NCI-H2029 (cell line): ENCODE measurements around the gene FBXL19.
"Not testable (repeated sequence)": the region's sequence is repeated elsewhere in the genome, so short reads cannot be mapped to it uniquely, and the experiment has no call there.

Experiments
- DNase-seq: peaks from one replicate; lab custom pipeline; 2025; lab: John Stamatoyannopoulos, UW

Gene FBXL19, protein sequence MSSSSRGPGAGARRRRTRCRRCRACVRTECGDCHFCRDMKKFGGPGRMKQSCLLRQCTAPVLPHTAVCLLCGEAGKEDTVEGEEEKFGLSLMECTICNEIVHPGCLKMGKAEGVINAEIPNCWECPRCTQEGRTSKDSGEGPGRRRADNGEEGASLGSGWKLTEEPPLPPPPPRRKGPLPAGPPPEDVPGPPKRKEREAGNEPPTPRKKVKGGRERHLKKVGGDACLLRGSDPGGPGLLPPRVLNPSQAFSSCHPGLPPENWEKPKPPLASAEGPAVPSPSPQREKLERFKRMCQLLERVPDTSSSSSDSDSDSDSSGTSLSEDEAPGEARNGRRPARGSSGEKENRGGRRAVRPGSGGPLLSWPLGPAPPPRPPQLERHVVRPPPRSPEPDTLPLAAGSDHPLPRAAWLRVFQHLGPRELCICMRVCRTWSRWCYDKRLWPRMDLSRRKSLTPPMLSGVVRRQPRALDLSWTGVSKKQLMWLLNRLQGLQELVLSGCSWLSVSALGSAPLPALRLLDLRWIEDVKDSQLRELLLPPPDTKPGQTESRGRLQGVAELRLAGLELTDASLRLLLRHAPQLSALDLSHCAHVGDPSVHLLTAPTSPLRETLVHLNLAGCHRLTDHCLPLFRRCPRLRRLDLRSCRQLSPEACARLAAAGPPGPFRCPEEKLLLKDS

DNA sequence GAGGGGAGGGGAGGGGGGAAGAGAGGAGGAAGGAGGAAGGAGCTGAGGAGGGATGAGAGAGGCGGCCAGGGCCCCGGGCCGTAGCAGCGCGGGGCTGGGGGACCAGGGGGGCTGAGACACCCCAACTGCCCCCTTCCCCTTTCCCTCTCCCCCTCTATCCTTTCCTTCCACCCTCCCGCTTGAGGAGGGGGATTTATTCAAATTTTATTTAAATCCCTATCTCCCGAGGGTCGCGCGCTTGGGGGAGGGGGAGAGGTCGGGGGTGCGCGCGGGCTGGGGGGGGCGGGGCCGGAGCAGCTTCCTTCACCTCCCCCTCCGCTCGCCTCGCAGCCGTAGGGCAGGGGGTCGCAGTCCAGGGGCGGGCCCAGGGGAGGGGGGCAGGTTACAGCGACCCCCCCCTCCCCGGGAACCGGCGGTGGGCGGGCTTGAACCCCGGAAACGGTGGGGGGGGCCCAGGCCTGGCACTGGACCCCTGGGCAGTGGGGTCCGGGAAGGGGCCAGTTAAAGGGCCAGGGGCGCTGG lies at the start of gene FBXL19:
TSS of gene FBXL19 (plus strand) at position 19 of the 522 bp plus-strand sequence. CDS start 2,183 bp downstream, outside the sequence.
- DNase-seq, result no peak

DNA sequence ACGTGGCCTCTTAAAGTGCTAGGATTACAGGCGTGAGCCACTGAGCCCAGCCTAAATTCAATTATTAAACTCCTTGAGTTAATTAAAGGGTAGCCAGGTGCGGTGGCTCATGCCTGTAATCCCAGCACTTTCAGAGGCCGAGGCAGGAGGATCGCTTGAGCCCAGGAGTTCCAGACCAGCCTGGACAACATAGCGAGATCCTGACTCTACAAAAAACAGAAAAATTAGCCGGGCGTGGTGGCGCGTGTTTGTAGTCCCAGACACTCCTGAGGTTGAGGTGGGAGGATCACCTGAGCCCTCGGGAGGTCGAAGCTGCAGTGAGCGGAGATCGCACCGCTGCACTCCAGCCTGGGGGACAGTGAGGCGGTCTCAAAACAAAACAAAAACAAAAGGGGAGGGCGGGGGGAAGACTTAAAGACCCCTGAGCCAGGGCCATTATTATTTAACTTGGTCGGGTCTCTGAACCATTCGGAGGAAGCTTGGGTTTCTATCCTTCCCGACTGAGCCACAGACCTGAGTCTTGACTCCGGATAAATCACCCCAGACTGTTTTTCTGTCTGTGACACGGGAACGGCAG lies 49.0 kb upstream of the FBXL19 start:
- DNase-seq, result no peak

DNA sequence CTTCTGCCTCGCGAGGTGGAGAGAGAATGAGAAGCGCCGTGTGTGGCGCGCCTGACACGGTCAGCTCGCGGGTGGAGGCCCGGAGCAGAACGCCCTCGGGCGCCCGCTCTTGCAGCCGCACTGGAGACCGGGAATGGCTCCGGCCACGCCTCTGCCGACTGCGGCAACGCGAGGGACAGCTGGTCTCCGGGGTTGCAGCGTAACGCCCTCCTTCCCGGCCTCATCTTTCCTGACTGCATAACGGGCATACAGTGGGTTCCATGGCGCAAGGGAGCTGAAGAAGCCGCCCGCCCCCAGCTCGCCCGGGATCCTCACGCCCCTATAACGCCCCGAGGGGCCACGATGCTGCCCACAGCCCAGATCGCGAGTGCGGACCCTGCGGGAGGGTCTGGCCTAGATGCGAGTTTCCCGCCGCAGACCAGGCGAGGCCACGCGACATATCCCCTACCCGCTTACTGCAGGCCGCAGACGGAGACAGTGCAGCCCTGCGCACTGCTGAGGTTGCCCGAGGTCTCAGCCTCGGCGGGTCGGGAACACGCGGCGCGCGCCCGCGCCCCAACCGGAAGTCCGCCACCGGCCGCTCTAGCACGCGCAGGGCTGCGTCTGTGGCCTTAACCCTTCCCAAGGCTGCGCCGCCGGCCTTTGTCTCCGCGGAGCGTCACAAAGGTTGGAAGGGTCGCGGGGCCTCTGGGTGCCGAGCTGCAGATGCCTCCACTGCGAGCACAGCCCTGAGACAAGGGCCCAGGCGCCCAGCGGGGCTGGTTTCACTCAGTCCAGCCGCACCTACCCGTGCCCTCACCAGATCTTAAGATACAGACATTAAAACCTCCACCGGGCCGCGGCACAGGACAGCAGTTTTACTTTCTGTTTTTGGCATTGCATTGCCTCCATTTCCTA lies 48.3 kb upstream of the FBXL19 start:
- DNase-seq, result peak; percentile 85

DNA sequence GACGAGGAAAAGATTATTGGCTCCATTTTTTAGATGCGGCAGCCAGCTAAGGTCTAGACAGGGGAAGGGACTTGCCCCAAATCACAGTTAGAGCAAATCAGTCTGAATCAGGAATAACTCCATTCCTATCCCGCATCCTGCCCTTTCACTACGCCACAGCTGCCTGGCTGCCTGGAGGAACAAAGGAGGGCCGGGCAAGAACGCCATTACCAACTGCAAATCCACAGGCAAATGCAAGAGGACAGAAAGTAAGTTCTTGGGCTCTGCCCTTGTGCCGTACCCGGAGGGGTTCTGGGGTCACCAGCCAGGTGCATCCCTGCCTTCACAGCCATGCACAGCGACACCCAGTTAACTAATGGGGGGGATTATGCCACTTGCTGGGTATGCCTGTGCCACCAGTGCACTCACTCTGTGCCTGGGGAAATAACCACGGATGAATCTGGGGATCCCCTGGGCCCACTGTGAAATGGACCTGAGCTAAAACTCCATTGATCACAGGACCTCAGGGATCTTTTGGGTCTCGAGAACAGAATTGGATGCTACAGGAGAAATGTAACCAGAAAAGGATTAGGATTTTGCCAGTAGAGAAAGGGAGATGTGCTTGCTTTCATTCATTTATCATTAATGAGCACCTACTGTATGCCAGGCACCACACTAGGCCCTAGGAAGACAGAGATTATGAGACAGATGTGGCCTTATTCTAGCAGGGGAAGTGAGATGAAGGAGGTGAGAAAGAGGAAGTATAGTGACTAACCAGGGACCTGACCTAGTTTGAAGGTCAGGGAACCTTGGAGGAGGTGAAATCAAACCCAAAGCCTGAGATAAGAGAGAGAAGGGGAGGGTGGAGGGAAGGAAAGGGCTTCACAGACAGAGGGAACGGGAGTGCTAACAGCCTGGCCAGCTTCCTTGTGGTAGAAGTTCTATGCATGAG lies 47.2 kb upstream of the FBXL19 start:
- no peak for DNase-seq

DNA sequence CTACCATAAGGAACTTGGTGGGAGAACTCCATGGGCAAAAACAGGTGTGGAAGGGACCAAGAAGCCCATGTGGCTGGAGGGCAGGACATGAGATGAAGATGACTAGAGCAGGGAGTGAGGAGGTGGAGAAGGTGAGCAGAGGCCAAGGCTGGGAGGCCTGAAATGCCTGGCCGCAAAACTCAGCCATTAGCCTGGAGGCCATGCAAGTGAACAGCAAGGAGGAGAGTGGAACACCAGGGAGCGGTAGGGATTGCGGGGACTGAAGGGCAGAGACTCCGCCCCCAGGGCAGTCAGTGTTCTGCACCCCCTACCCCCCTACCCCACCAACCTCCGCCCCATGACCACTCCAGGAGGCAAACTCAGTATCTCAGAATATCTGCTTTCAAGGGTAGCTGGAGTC lies 46.5 kb upstream of the FBXL19 start:
- no peak for DNase-seq

DNA sequence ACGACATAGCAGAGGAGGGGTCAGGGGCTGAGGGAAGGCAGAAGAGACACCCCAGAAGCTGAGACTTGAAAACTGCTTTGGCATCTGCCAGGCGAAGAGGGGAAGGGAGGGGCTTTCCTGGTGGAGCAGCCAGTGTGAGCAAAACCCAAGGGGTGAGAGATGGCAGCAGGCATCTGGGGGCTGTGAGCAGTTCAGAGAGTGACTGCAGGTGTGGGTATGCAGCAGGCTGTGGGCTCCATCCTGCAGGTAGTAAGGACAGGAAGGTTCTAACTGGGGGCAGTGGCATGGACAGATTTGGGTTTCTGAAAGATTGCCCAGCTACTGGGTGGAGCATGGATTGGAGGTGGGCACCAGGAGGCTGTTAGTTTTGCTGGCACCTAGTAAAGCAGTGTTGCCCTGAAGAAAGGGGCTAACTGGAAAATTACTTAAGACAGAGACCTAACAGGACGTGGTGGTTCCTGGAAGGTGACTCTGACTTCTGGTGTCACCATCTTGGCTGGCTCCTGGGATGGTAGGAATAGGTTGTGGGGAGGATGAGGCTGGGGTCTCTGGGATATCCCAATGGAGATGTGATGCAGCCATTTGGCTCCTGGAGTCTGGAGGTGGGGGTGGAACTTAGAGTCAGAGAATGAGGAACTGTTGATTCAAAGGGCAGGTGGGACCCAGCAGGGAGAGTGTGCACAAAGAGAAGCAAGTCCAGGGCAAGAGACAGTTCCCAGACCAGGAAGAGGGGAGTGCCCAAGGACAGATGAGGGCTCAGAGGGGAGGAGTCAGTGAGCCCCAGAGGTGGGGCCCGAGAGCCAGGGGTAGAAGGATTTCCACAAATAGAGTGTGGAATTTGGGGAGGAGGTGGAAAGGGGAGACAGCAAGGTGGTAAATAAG lies 40.7 kb upstream of the FBXL19 start:
- no peak for DNase-seq

DNA sequence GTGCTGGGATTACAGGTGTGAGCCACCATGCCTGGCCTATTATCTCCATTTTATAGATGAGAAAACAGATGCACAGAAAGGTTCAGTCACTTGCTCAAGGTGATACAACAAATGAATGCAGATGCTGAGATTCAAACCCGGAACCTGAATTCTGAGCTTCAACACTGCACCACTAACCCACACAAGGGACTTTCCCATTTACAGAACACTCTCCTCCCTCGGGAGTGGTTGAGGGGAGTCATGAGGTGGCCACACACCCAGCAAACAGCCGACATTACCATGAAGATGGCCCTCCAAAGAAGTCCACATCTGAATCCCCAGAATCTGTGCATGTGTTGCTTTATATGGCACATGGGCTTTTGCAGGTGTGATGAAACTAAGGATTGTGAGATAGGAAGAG lies 38.6 kb upstream of the FBXL19 start:
- DNase-seq, result no peak

DNA sequence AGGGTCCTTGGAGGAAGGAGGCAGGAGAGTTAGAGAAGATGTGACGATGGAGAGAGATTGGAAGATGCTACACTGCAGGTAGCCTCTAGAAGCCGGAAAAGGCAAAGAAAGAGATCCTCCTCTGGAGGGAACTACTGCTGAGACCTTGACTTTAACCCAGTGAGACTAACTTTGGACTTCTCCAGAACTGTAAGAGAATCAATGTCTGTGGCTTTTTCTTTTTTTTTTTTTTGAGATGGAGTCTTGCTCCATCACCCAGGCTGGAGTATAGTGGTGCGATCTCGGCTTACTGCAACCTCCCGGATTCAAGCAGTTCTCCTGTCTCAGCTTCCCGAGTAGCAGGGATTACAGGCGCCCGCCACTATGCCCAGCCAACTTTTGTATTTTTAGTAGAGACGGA lies 38.2 kb upstream of the FBXL19 start:
- DNase-seq, result no peak

DNA sequence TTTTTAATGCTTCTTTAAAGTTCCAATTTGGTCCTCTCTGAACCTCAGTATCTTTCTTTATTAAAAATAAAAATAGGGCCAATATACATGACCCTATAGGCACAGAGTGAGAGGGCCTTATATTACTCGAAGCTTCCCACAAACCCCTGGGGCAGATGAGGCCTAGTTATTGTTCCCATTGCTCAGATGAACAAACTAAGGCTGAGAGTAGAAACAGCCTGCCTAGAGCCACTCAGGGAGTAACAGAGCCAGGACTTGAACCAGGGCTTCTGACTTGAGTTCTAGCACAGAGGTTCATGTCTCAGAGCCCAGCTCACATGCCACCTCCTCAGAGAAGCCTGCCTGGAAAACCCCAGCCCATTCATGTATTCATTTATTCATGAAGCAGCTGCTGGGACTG lies 37.2 kb upstream of the FBXL19 start:
- DNase-seq, result no peak

DNA sequence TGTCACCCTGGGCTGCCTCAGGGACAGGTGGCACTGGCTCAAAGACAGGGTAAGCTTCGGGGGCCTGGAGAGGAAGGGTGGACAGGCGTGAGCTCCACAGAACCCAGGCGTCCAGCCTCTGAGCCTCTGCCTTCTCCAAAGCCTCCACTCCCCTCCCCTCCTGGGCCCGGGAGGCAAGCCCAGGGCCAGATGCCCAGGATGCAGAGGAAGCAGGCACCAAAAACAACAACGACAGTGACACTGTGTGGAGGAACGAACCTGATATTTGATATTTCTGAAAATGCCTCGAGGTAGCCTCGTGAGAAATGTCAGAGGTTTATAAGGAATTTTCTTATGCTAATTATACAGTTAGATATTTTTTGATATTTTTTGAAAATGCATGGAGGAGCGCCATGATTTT lies 35.4 kb upstream of the FBXL19 start:
- DNase-seq, result no peak

DNA sequence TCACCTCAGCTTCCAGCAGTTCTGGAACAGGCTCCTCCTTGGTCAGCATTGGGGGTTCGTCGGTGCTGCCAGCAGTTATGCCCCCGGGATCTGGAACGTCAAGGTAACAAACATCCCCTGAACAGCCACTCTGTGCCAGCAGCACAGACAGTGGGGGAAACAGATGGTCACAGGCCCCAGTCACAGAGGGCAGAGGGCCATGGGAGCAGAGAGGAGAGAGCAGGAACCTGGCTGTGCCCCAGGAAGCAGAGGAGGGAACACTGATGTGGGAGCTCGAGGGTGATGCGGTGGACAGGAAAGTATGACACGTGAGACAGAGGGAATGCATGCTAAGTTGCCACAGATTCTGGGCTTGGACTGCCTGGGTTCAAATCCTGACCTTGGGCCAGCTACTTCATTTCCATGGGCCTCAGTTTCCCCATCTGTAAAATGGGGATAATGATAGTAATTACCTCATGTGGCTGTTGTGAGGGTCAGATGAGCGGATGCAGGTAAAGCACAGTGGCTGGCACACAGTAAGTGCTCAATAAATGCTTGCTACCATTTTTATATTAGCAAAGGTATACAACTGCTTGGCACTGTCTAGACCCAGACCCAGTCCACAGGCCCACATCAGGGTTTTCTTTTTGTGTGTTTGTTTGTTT lies 34.4 kb upstream of the FBXL19 start:
- no peak for DNase-seq

DNA sequence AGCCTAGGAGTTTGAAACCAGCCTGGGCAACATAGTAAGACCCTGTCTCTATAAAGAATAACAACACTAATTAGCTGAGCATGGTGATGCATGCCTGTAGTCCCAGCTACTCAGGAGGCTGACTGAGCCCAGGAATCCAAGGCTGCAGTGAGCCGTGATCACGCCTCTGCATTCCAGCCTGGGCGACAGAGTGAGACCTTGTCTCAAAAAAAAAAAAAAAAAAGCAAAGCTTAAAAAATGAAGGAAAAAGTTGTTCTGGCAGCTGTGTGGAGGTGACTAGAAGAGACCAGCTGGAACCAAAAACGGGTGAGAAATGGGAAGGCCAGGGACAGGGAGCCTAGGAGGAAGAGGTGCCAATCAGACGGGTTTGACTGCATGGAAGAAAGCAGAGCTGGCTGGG lies 33.7 kb upstream of the FBXL19 start:
- DNase-seq, result no peak

DNA sequence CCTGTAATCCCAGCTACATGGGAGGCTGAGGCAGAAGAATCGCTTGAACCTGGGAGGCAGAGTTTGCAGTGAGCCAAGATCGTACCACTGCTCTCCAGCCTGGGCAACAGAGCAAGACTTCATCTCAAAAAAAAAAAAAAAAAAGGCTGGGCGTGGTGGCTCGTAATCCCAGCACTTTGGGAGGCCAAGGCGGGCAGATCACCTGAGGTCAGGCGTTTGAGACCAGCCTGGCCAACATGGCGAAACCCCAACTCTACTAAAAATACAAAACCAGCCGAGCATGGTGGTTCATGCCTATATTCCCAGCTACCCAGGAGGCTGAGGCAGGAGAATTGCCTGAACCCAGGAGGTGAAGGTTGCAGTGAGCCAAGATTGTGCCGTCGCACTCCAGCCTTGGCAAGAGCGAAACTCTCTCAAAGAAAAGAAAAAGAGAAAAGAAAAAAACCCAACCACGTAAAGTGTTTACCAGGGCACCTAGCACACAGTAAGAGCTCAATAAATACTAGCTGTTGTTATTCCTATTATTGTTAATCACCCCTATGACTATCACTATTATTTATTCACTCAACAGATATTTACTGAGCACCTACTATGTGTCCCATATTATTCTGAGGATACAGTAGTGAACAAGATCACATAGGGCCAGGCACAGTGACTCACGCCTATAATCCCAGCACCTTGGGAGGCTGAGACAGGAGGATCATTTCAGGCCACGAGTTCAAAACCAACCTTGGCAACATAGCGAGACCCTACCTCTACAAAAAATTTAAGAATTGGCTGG lies 32.1 kb upstream of the FBXL19 start:
- not testable (repeated sequence) for DNase-seq

DNA sequence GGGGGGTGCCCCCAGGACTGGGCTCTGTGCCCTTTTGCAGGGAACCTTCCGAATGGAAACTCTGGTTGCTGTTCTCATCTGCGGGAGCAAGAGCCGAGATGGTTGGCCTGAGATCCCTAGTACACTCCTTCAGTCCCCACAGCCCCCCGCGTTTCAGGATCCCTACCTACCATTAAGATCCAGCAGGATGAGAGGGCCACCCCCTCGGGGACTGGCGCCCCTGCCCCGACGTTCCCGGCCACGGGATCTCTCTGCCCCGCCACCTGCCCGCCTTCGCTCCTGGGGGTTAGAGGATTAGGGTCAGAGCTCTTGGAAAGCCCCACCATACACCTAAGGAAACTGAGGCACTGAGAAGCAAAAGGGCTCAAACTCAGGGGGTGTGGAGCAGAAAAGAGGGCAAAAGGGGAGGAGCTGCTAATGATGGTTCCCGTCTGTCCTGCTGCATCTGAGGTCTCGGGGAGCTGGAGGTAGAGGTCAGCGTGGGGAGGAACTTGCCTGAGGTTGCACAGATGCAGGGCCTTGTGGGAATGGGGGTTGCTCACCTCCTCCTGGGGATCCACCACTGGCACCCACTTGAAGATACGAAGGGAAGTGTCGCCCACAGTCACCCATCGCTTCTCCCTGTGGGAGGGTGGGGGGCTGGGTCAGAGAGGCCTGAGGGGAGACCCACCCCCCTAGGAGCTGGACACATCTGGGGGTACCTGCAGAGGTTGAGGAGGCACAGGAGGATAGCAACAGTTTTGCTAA lies 30.5 kb upstream of the FBXL19 start:
- no peak for DNase-seq

DNA sequence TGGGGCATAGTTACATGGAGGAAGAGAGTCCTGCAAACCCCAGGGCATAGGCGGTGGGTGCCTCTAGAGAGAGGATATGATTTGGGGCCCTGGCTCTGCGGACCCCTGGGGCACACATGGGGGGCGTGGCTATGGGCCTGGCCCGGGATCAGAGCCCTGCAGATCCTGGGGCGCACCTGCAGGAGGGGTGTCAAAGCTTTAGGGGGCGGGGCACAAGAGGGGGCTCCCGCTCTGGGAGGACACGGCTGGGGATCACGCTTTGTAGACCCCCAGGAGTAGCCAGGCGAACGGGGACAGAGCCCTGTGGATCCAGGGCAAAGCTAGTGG lies 30.0 kb upstream of the FBXL19 start:
- DNase-seq, result no peak

DNA sequence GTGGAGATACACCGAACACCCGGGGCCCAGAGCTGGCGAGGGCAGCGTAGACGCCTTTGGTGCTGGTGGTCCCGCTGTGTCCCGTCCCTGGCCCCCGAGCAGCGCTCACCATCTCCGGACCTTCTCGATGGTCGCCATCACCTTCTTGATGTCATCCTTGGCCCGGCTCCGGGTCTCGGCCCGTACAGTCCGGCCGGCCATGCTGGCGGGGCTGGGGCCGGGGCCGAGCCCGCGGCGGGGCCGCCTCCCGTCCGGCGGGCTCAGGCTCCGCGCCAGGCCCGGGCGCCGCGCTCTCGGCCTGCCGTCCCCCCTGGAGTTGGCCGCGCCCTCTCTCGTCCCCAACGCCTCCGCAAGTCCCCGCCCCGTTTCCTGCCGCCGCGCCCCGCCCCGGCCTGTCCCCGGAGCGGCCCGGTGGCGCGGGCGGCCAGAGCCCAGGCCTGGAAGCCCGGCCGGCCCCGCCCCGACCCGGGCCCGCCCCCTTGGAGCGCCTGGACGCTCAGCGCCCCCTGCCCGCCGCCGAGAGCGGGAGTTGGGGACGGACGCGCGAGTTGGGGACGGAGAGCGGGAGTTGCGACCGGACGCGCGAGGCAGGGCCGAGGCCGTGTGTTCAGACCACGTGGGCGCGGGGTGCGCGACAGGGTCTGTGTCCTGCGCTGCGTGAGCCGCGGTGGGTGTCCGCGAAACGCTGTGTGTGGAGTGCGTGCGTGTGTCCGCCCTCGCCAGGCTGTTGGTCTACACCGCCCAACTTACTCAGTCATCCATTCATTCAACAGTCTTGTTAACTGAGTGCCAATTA lies 29.4 kb upstream of the FBXL19 start, which contains the start of gene BCL7C:
TSS of gene BCL7C (minus strand) at position 334 of the 796 bp plus-strand sequence. CDS start at position 201, 133 bp downstream.
- peak; percentile 79 for DNase-seq
